Activated T-cell treated with anti-CD3 and anti-CD28 coated beads for 4 hours (primary cell): Measurements from ENCODE around the gene WDR74.
A peak's percentile ranks its signal among the peaks of the same experiment; 100 is the strongest.
"Not testable (repeated sequence)": the region's sequence is repeated elsewhere in the genome, so short reads cannot be mapped to it uniquely, and the experiment has no call there.

ENCODE experiments used
- DNase-seq: peaks from one replicate; pipeline ENCODE4 v3.0.0-alpha.2; 2020

WDR74 gene

GRCh38 chr11:62840721-62841360 is 1.5 kb upstream of the WDR74 start:
- peak; percentile 47 for DNase-seq

GRCh38 chr11:62835336-62835735 is 4.1 kb downstream of the WDR74 start:
- DNase-seq = no peak

DNA sequence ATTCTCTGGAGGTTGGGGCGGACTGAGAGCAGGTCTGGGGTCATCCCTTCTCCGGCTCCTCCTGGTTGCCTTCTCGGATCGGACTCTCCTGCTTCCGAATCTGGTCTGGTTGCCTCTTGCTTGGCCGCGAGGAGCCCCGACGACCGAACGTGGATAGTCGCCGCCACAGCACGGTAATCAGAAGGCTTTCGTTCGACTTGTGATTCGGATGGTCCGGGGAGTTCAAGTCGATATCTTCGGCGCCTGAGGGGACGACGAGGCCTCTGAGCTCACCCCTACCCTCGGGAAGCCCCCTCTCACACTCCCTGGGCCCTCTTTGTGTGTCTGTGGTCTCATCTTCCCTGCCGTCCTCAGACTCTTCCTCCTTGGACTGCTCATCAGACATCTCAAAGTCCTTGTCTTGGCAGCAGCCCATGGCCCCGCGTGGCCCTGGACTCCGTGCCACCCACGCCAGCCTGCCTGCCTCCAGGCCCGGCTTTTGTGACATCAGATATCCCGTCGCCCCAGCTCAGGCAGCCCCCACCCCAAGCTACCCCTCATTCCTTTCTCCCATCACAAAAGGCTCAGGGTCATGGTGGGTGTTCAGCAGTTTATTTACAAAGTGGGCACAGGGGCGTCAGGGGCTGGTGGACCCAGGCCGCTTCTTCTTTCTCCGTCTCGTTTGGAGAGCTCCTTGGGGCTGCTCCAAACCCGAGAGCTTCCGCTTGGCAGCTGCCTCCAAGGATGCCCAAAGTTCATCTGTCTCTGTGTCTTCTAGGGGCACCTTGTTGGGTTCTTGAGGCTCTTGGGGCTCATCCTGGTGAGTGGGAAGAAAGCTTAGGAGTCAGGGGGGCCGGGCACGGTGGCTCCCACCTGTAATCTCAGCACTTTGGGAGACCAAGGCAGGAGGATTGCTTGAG is 6.8 kb downstream of the WDR74 start, which contains the start of gene TEX54:
Gene TEX54, minus strand, starts transcription at position 506 of the 899 bp plus-strand sequence.
- peak; percentile 25 for DNase-seq

DNA sequence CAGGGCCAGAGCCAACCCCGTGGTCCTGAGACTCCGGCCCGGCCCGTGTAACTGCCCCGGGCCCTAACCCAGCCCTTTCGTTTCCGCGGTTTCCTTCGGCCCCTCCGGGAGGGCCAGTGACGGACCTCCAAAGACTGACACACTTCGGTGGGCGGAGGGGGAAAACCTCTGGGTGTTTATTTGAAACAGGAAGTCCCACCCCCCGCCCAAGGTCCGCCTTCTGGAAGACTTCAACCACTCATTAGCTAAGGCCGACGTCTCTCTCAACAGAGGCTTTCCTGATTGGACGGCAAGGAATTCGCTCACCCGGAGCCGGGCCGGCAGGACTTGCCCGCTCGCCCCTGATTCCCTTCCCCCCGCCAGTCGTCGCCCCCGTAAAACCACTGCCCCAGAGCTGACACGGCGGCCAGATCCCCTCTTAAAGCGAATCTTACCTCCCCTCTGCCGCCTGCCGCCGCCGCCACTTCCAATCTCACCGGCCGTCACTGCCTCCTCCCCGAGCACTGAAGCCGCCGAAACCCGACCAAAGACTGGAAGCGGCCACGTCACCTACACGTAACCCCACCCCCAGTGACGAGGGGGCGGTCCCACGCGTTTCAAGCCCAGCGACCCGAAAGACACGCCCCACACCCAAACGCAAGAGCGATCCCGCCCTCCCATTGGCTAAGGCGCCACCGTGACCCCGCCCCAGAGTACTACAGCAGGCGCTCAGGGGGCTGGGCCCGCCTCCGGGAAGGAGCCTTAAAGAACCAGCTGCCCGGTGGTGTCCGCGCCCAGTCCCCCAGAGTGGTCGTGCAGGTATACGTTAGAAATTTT is 7.7 kb downstream of the WDR74 start, which contains the start of gene STX5:
Gene STX5, minus strand, starts transcription at position 532 of the 816 bp plus-strand sequence. CDS start 808 bp downstream, outside the sequence.
- peak; percentile 100 for DNase-seq

GRCh38 chr11:62830904-62831519 is 8.4 kb downstream of the WDR74 start:
- no peak for DNase-seq

- DNase-seq = not testable (repeated sequence)
Observed at GRCh38 chr11:62828130-62828529, 11.3 kb downstream of the WDR74 start.

DNA sequence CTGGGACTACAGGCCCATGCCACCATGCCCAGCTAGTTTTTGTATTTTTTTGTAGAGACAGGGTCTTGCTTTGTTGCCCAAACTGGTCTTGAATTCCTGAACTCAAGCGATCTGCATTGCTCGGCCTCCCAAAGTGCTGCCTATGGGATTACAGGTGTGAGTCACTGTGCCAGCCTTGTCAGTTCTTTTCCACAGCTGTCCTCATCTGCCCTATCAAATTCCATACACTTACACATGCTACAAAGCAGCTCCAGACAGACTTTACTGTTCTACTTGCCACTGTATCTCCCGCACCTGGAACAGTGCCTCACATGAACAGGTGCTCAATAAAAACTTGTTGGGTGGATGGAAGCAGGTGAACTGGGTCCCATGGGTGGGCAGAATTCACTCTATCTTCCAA is 15.7 kb downstream of the WDR74 start:
- DNase-seq = no peak

- no peak for DNase-seq
Observed at GRCh38 chr11:62817129-62817528, 22.3 kb downstream of the WDR74 start.

GRCh38 chr11:62816557-62816956 is 22.8 kb downstream of the WDR74 start:
- DNase-seq = no peak

DNA sequence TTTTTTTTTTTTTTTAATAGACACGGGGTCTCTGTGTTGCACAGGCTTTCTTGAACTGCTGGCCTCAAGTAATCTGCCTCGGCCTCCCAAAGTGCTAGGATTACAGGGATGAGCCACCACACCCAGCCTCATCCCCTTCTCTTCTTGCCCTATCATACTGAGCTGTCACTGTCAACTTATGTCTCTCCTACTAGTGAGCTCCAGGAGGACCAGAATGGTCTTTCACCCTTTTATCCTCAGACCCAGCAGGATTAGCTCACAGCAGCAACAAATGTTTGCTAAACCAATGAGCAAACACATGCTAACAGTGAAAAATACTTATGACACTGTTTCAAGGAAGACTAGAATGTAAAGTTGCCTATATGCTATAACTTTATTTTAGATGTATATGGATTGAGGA is 27.7 kb downstream of the WDR74 start:
- no peak for DNase-seq

GRCh38 chr11:62810748-62811147 is 28.6 kb downstream of the WDR74 start:
- no peak for DNase-seq

- DNase-seq = no peak
Observed at GRCh38 chr11:62806611-62807121, 32.7 kb downstream of the WDR74 start.

DNA sequence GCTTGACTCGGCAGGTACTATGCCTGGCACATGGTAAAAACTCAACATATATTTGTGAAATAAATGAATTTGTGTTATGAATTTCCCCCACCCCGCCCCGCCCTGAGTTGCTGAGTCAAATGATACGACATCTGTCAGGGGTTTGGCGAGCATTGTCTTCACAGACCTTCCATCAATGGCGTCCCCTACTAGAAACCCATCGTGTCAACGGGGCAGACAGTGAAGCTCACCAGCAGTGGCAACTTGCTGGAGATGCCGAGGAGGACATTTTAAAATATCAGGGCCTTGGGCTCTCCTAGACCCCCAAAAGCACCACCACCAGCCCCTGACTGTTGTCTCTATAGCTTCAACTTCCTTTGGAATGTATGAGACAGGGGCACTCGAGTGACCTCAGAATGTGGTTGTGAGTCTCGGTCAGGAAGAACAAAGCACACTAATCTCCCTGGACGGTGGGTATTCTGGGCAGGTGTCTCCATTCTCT is 33.4 kb downstream of the WDR74 start:
- no peak for DNase-seq

DNA sequence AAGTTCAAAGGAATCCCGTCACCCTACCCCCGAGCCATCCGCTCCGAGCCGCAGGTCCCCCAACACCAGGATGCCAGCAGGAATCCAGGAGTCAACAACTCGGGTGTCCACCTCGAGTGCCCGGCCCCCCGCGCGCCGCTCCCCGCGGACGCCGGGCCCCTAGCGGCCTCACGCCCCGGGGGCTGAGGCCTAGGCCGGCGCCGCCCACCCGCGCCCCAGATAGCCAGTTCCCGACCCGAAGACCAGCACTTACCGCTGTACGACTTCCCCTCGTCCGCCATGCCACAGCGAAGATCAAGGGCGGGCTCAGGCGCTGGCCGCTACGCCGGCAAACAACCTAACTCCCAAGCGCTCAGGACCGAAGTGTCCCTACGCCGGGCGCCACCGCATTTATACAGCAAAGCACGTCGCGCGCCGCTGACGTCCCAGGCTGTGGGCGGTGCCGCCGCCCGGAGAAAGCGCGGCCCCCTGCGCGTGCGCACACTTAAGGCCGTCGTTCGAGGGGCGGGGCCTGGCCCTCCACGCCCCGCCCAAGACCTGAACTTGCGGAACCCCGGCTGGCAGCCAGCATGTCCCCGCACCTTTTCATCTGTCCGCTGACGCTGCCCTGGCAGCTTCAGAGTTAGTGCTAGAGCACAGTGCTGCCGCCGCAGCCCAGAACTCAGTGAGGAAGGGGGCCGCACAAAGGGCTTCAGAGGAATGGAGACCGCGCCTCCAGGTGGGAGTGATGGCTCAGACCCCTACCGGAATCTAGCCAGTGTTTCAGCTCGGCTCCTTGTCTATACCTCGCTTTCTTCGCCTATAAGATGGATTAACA is 34.1 kb downstream of the WDR74 start, which contains the start of gene NXF1:
Gene NXF1, minus strand, starts transcription at position 365 of the 817 bp plus-strand sequence. Its CDS starts 84 bp downstream, at position 281.
- DNase-seq = peak; percentile 93

DNA sequence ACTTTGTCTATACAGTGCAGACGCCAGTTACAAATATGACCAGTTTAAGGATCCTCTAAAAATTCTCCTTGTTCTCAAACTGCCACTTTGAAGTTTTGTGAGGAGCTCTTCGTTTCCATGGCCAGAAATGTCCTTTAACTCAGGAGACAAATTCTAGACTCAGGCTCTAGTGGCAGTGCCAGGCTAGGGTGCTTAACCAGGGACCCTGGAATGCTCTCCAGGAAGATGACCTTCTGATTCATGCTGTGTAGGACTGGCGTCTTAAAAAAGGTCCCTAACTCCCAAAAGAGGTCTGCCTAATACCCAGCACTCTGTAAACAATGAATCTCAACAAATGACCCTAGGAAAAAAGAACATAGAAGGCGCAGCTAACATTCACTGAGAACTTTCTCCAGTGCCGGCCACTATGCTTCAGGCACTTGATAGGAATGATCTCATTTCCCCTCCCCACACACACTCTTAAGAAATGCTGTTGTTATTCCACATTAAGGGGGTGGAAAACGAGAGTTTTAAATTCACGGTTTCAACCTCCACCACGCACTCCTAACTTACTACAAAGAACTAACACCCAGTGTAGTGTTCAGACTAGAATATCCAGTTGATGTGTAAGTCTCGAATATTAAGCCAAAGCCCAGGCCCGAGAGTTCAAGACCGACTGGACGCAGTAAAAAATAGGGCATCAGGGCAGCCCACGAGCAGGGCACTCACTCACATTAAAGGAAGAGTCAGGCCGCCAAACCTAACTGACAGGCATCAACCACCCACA is 34.9 kb downstream of the WDR74 start:
- no peak for DNase-seq

GRCh38 chr11:62801071-62801470 is 38.3 kb downstream of the WDR74 start:
- no peak for DNase-seq

DNA sequence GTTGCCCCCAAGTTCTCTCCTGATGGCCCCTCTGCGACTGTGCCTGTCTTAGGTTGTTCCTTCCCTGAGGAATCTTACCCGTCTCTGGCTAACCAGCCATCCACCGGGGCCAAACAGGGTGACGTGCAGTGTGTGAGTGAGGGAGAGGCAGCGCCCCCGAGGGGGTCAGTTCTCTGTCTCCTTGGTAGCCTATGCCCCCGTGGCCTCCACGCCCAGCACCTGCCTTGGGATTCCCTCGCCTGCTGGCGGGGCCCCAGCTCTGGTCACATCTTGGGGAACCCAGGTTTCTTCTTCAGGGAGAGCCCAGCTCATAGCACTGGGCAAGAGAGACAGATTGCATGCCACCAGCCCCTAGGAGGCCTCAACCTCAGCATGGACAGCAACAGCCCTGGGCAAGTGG is 39.9 kb downstream of the WDR74 start:
- no peak for DNase-seq

- DNase-seq = no peak
Observed at GRCh38 chr11:62796281-62796680, 43.1 kb downstream of the WDR74 start.

DNA sequence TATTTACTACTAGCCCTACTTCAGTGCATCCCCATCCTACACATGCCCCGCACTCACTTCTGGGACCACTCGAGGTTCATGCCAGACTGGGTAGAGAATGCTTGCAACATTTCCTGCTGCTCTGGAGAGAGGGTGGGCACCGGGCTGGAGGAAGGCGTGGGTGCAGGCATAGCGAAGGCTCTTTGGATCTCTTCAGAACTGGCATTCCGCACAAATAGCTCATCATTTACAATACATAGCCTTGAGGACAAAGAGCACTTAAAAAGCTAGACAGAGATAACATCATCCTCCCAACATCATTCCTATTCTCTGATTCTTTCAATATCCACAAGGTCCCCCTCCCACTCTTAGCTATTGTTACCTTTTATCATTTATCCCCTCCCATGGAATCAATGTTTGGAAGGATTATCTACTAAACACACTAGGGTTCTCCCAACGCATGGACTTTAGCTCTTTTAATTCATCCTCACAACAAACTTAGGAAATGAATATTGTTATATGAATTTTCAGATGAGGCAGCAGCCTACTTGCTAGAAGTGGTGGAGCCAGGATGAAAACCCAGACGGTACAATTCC is 45.1 kb downstream of the WDR74 start:
- DNase-seq = no peak

DNA sequence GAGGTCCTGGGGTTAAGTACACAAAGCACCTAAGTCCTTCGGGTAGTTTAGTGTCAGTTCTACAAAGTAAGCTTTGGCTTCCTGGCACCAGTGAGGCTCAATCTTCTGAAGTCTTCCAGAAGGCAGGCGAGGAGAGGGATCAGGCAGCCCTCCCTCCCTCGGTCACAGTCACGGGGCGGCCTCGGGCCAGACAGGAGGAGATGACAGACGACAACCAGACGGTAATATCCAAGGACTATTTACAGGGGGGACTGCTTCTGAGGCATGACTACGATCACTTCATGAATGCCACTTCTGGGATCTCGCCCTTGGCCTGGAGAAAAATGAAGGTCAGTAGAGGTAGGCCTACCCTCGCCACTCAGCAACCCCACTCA is 47.2 kb downstream of the WDR74 start:
- no peak for DNase-seq
